ENCODE results near the gene ASPHD1. TPM values are rescaled to one million over a fixed set of nuclear protein-coding genes. Genes with fewer than 3 reads are reported as not detected.

ASPHD1 gene
- total RNA-seq, 1 experiment from 2014 or later: 5.7 TPM

DNA sequence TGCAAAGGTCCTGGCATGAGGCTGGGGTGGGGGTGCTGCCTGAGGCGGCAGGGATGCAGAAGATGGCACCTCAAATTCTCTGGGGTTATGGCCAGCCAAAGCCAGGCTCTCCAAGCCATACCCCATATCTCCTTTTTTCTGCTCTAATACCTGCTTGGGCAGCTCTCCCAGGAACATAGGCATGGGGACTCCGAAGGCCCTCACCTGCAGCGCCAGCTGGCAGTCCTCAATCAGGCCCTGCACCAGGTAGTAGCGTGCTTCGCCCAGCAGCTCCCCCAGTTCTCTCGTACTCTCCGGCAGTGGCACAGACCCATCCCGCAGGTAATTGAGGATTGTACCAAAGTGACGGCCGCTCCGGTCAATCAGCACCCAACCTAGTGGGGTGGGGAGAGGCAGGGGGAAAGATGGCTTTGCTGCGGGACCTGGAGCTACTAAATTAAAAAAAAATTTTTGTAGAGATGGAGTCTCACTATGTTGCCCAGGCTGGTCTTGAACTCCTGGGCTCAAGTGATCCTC lies 22.8 kb downstream of the ASPHD1 start:
- CTCF ChIA-PET: interaction anchor here (0.6 to 2.1 kb wide), 6 partner anchors 13 to 116 kb away, joined by 3 to 7 read pairs (median 4); partner anchors contain the start of gene TAOK2

DNA sequence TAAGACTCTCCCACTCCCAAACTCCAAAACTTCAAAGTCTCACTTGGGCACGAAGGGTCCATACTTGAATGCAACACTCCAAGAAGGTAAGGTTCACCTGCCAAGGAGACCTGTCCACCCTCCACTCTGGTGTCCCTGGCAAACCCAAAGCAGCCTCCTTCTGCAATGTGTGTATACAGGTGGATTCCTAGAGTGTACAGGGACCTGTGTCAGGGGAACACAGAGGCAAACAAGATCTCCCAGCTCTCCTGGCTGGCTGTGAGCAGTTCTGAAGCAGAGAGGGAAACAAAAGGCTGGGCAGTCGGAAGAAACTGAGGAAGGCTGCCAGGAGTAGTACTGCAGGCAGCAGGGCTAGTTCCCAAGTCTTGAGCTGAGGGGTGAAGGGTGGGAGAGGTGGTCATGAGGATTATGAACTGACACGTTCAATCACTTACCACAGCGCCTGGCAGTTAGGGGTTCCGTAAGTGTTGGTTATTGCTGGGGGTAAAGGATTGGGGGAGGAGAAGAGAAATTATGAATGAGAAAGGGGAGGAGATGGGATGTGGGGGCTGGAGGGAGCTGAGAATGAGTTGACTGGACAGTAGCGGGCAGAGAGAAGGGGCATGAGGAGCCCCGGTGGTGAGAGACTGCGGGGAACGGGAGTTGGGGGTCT lies 24.9 kb downstream of the ASPHD1 start:
- ChIA-PET POLR2A (interaction anchor here (0.6 to 3.2 kb wide), 18 partner anchors 8 to 550 kb away, joined by 3 to 56 read pairs (median 6); partner anchors contain the start of genes ASPHD1, CDIPT, HIRIP3 and INO80E), CTCF (interaction anchor here (0.5 to 2.7 kb wide), 6 partner anchors 10 to 136 kb away, joined by 3 to 14 read pairs (median 3); no protein-coding TSS in a partner anchor)
- peaks cover 27% of the 10 kb centered on the region for H3K4me1 Mint-ChIP-seq (ENCODE audit: insufficient read depth, unreplicated experiment)
- intact Hi-C loops (cut with micrococcal nuclease): loop anchor here (5.0 kb wide), 1 partner anchor 72 kb away; the partner anchor contains the start of genes HIRIP3 and INO80E
- peak overlapping the region; percentile 91 for H3K27ac Mint-ChIP-seq (ENCODE audit: low read depth, unreplicated experiment)
- peak; percentile 3 for DNase-seq (ENCODE audit: unreplicated experiment)
- no peak for TF ChIP-seq CTCF (IDR thresholded peaks at IDR 0.05; ENCODE audit: unreplicated experiment)
- BruUV-seq (replicated peaks): no TSS peak
- H3K4me3 Mint-ChIP-seq (ENCODE audit: unreplicated experiment): peak overlapping the region; percentile 96
- no peaks in the 10 kb centered on the region for H3K9me3 Mint-ChIP-seq (ENCODE audit: unreplicated experiment)
- no peaks in the 10 kb centered on the region for H3K27me3 Mint-ChIP-seq (ENCODE audit: insufficient read depth, unreplicated experiment)
- H3K36me3 Mint-ChIP-seq (ENCODE audit: insufficient read depth, unreplicated experiment): peaks cover 31% of the 10 kb centered on the region

More for the DNA sequence above, 22.8 kb downstream of the ASPHD1 start:
- DNase-seq (ENCODE audit: unreplicated experiment): no peak
- H3K36me3 Mint-ChIP-seq (ENCODE audit: insufficient read depth, unreplicated experiment): peaks cover 48% of the 10 kb centered on the region
- no peaks in the 10 kb centered on the region for H3K9me3 Mint-ChIP-seq (ENCODE audit: unreplicated experiment)
- no peak for TF ChIP-seq CTCF (IDR thresholded peaks at IDR 0.05; ENCODE audit: unreplicated experiment)
- H3K27ac Mint-ChIP-seq (ENCODE audit: low read depth, unreplicated experiment): no peak overlapping the region
- POLR2A ChIA-PET: interaction anchor here (0.7 to 1.1 kb wide), 5 partner anchors 22 to 226 kb away, joined by 3 to 4 read pairs (median 3); no protein-coding TSS in a partner anchor
- no TSS peak for BruUV-seq (replicated peaks)
- H3K27me3 Mint-ChIP-seq (ENCODE audit: insufficient read depth, unreplicated experiment): no peaks in the 10 kb centered on the region
- intact Hi-C loops (cut with micrococcal nuclease): no loop called here
- H3K4me1 Mint-ChIP-seq (ENCODE audit: insufficient read depth, unreplicated experiment): peaks cover 27% of the 10 kb centered on the region
- no peak overlapping the region for H3K4me3 Mint-ChIP-seq (ENCODE audit: unreplicated experiment)

- H3K9me3 Mint-ChIP-seq (ENCODE audit: unreplicated experiment): no peaks in the 10 kb centered on the region
- ChIA-PET POLR2A (interaction anchor here (0.5 to 3.2 kb wide), 26 partner anchors 9 to 1191 kb away, joined by 3 to 56 read pairs (median 6); partner anchors contain the start of genes ASPHD1, CDIPT, HIRIP3 and INO80E), CTCF (interaction anchor here (0.7 to 2.7 kb wide), 10 partner anchors 11 to 1722 kb away, joined by 3 to 14 read pairs (median 3); partner anchors contain the start of gene TMEM219)
- peak; percentile 82 for DNase-seq (ENCODE audit: unreplicated experiment)
- peak within 1 kb of the TSS; percentile 96 for H3K4me3 Mint-ChIP-seq (ENCODE audit: unreplicated experiment)
- peaks cover 27% of the 10 kb centered on the region for H3K4me1 Mint-ChIP-seq (ENCODE audit: insufficient read depth, unreplicated experiment)
- TF ChIP-seq CTCF (IDR thresholded peaks at IDR 0.05; ENCODE audit: unreplicated experiment): no peak
- H3K27ac Mint-ChIP-seq (ENCODE audit: low read depth, unreplicated experiment): peak within 1 kb of the TSS; percentile 91
- H3K27me3 Mint-ChIP-seq (ENCODE audit: insufficient read depth, unreplicated experiment): no peaks in the 10 kb centered on the region
- intact Hi-C loops (cut with micrococcal nuclease): loop anchor here (1.0 to 5.0 kb wide), 4 partner anchors 17 to 71 kb away; partner anchors contain the start of genes HIRIP3 and INO80E
- no TSS peak for BruUV-seq (replicated peaks)
- peaks cover 23% of the 10 kb centered on the region for H3K36me3 Mint-ChIP-seq (ENCODE audit: insufficient read depth, unreplicated experiment)
Observed at GRCh38 chr16:29925781-29926710, 25.8 kb downstream of the ASPHD1 start, which contains the start of gene KCTD13. Gene KCTD13 (minus strand): TSS chr16:29926226. CDS start chr16:29926033, 193 bp downstream.
